Neural cell (in vitro differentiated cells): ENCODE data around the gene ORMDL1. TPM values are rescaled to one million over a fixed set of nuclear protein-coding genes. Genes with fewer than 3 reads are reported as not detected.

Experiments
- H2AFZ ChIP-seq: fragments of 200-600, 300-800 bp; sonication (generic), shearing (Covaris generic); 2 replicates; pipeline ENCODE4 v1.6.0; 2014; ENCODE audit warnings: low read depth, mild to moderate bottlenecking, antibody characterized with exemption, low read length, moderate library complexity
- H3F3A ChIP-seq: fragments of 200-600 bp; shearing (Covaris generic); 2 replicates; pipeline ENCODE4 v1.6.1; 2016; ENCODE audit warnings: mild to moderate bottlenecking, moderate library complexity, mixed read lengths, antibody characterized with exemption, low read length; ENCODE audit not compliant: insufficient read depth, poor library complexity, severe bottlenecking
- H3K27ac ChIP-seq: fragments of 200-600, 300-800 bp; sonication (generic), shearing (Covaris generic); 2 replicates; pipeline ENCODE4 v1.5.1; 2014; ENCODE audit warnings: mild to moderate bottlenecking, low read length, moderate library complexity
- H3K27me3 ChIP-seq: fragments of 300-800, 200-600 bp; sonication (generic), shearing (Covaris generic); 2 replicates; pipeline ENCODE4 v1.6.0; 2014; ENCODE audit warnings: mild to moderate bottlenecking, low read depth, low read length, moderate library complexity; ENCODE audit not compliant: insufficient read depth
- H3K36me3 ChIP-seq: fragments of 300-800, 200-600 bp; sonication (generic), shearing (Covaris generic); 2 replicates; pipeline ENCODE4 v1.5.1; 2014; ENCODE audit warnings: mild to moderate bottlenecking, antibody characterized with exemption, low read length, moderate library complexity; ENCODE audit not compliant: insufficient read depth
- H3K4me2 ChIP-seq: fragments of 300-800, 200-600 bp; sonication (generic), shearing (Covaris generic); 2 replicates; pipeline ENCODE4 v1.6.0; 2014; ENCODE audit warnings: mild to moderate bottlenecking, low read length
- H3K4me3 ChIP-seq: fragments of 300-800, 200-600 bp; sonication (generic), shearing (Covaris generic); 2 replicates; pipeline ENCODE4 v1.5.1; 2014; ENCODE audit warnings: mild to moderate bottlenecking, low read length, moderate library complexity
- H3K79me2 ChIP-seq: fragments of 200-600 bp; shearing (Covaris generic); replicated peaks from 2 replicates; pipeline ENCODE4 v1.6.0; 2014; ENCODE audit warnings: mild to moderate bottlenecking, low read length, moderate library complexity; ENCODE audit not compliant: insufficient read depth
- H3K9ac ChIP-seq: fragments of 300-800, 200-600 bp; sonication (generic), shearing (Covaris generic); 2 replicates; pipeline ENCODE4 v1.6.1; 2016; ENCODE audit warnings: mild to moderate bottlenecking, low read length, mixed read lengths
- H3K9me2 ChIP-seq: fragments of 200-600 bp; shearing (Covaris generic); 2 replicates; pipeline ENCODE4 v1.6.1; 2016; ENCODE audit warnings: mild to moderate bottlenecking, low read length, mixed read lengths; ENCODE audit not compliant: insufficient read depth
- H3K9me3 ChIP-seq: fragments of 200-600, 300-800 bp; sonication (generic), shearing (Covaris generic); 2 replicates; pipeline ENCODE4 v1.6.1; 2016; ENCODE audit warnings: mild to moderate bottlenecking, mixed run types, low read length, moderate library complexity, mixed read lengths
- H4K20me1 ChIP-seq: fragments of 200-600 bp; shearing (Covaris generic); 2 replicates; pipeline ENCODE4 v1.6.1; 2016; ENCODE audit warnings: mild to moderate bottlenecking, mixed run types; ENCODE audit not compliant: insufficient read depth
- CTCF ChIP-seq: fragments of 450-650 bp; IDR thresholded peaks from 2 replicates; pipeline ENCODE4 v1.5.1; 2014; ENCODE audit warnings: antibody characterized with exemption, mild to moderate bottlenecking, moderate library complexity; ENCODE audit not compliant: poor library complexity, severe bottlenecking
- EP300 ChIP-seq: fragments of 450-650 bp; conservative IDR thresholded peaks from 2 replicates; pipeline ENCODE4 v1.6.1; 2014; ENCODE audit warnings: antibody characterized with exemption, mild to moderate bottlenecking, moderate library complexity; ENCODE audit not compliant: poor library complexity, severe bottlenecking
- EZH2 ChIP-seq: fragments of 200-600, 300-800 bp; shearing (Covaris generic), sonication (generic); IDR thresholded peaks from 2 replicates; pipeline ENCODE4 v1.6.1; 2014; ENCODE audit warnings: antibody characterized with exemption, low read length, borderline replicate concordance, mild to moderate bottlenecking; ENCODE audit not compliant: insufficient read depth, poor library complexity, severe bottlenecking
- MXI1 ChIP-seq: fragments of 450-650 bp; conservative IDR thresholded peaks from 2 replicates; pipeline ENCODE4 v1.6.1; 2014; ENCODE audit warnings: antibody characterized with exemption, mild to moderate bottlenecking; ENCODE audit not compliant: poor library complexity, severe bottlenecking
- POLR2AphosphoS5 ChIP-seq: IDR thresholded peaks from 2 replicates; pipeline ENCODE4 v1.6.1; 2012
- RAD21 ChIP-seq: fragments of 450-650 bp; conservative IDR thresholded peaks from 2 replicates; pipeline ENCODE4 v1.6.1; 2014; ENCODE audit warnings: antibody characterized with exemption, mild to moderate bottlenecking, moderate library complexity
- REST ChIP-seq: IDR thresholded peaks from 2 replicates; pipeline ENCODE4 v1.6.1; 2012; ENCODE audit warnings: borderline replicate concordance
- SMC3 ChIP-seq: fragments of 450-650 bp; conservative IDR thresholded peaks from 2 replicates; pipeline ENCODE4 v1.6.1; 2014; ENCODE audit warnings: antibody characterized with exemption, mild to moderate bottlenecking, moderate library complexity; ENCODE audit not compliant: poor library complexity
- polyA plus RNA-seq: library from polyadenylated mRNA; depleted of rRNA; stranded (reverse); fragments of >200 nt; gene quantifications from 2 replicates; pipeline ENCODE4 v1.2.3, GENCODE V29; 2014

Gene ORMDL1
- polyA plus RNA-seq, 1 donor from 2014 or later, result 351 TPM

- H3F3A ChIP-seq, result no peaks in the 10 kb centered on the region
- TF ChIP-seq MXI1, result no peak
- TF ChIP-seq SMC3, result no peak
- H3K27ac ChIP-seq, result no peak overlapping the region
- no peaks in the 10 kb centered on the region for H4K20me1 ChIP-seq
- no peak overlapping the region for H3K9ac ChIP-seq
- no peak overlapping the region for H3K4me3 ChIP-seq
- peaks cover 5% of the 10 kb centered on the region for H3K36me3 ChIP-seq
- no peak overlapping the region for H2AFZ ChIP-seq
- no peaks in the 10 kb centered on the region for H3K9me2 ChIP-seq
- H3K4me2 ChIP-seq, result no peak overlapping the region
- no peaks in the 10 kb centered on the region for H3K27me3 ChIP-seq
- peaks cover 6% of the 10 kb centered on the region for H3K79me2 ChIP-seq
- H3K9me3 ChIP-seq, result no peaks in the 10 kb centered on the region
Observed at GRCh38 chr2:189799531-189799930, 15.4 kb upstream of the ORMDL1 start.

GRCh38 chr2:189799030-189799331 lies 14.8 kb upstream of the ORMDL1 start:
- Histone ChIP-seq H3F3A (no peaks in the 10 kb centered on the region), H2AFZ (no peak overlapping the region), H4K20me1 (no peaks in the 10 kb centered on the region), H3K36me3 (peaks cover 5% of the 10 kb centered on the region), H3K4me2 (no peak overlapping the region), H3K9ac (no peak overlapping the region), H3K79me2 (peaks cover 6% of the 10 kb centered on the region), H3K27me3 (no peaks in the 10 kb centered on the region), H3K9me2 (no peaks in the 10 kb centered on the region), H3K9me3 (no peaks in the 10 kb centered on the region), H3K4me3 (no peak overlapping the region), H3K27ac (no peak overlapping the region)
- peak; percentile 21 for TF ChIP-seq CTCF
- TF ChIP-seq REST, result no peak

- TF ChIP-seq MXI1, result no peak
- no peak for TF ChIP-seq REST
- no peak for TF ChIP-seq EZH2
- no peak for TF ChIP-seq POLR2AphosphoS5
- peak; percentile 72 for TF ChIP-seq CTCF
- peak; percentile 73 for TF ChIP-seq RAD21
- peak; percentile 76 for TF ChIP-seq SMC3
- TF ChIP-seq EP300, result no peak
- no peak overlapping the region for H3K9ac ChIP-seq
- H2AFZ ChIP-seq, result no peak overlapping the region
- H3K4me2 ChIP-seq, result no peak overlapping the region
- H3K9me3 ChIP-seq, result no peaks in the 10 kb centered on the region
- H3K9me2 ChIP-seq, result no peaks in the 10 kb centered on the region
- H3K4me3 ChIP-seq, result no peak overlapping the region
- H4K20me1 ChIP-seq, result no peaks in the 10 kb centered on the region
- peaks cover 6% of the 10 kb centered on the region for H3K79me2 ChIP-seq
- H3F3A ChIP-seq, result no peaks in the 10 kb centered on the region
- peaks cover 5% of the 10 kb centered on the region for H3K36me3 ChIP-seq
- no peaks in the 10 kb centered on the region for H3K27me3 ChIP-seq
- H3K27ac ChIP-seq, result no peak overlapping the region
Observed at GRCh38 chr2:189798312-189799029, 14.3 kb upstream of the ORMDL1 start.
